DLD1 (cell line): Measurements from ENCODE around the gene OLIG1.

Experiments
- in situ Hi-C: cut with HindIII; loops from 2 replicates; pipeline ENCODE4 v1.10.0; 2017; ENCODE audit warnings: low sequenced_read_pairs

The OLIG1 gene

GRCh38 chr21:33069994-33070743 lies at the start of gene OLIG1:
TSS of gene OLIG1 (plus strand) at chr21:33070141. CDS start at chr21:33070247, 106 bp downstream.
- in situ Hi-C loops = no loop called here

- in situ Hi-C loops = no loop called here
Measured at GRCh38 chr21:33020558-33021100, 49.3 kb upstream of the OLIG1 start.

- in situ Hi-C loops = no loop called here
Measured at GRCh38 chr21:33021150-33021549, 48.8 kb upstream of the OLIG1 start.

GRCh38 chr21:33021667-33022066 lies 48.3 kb upstream of the OLIG1 start:
- in situ Hi-C loops = no loop called here

DNA sequence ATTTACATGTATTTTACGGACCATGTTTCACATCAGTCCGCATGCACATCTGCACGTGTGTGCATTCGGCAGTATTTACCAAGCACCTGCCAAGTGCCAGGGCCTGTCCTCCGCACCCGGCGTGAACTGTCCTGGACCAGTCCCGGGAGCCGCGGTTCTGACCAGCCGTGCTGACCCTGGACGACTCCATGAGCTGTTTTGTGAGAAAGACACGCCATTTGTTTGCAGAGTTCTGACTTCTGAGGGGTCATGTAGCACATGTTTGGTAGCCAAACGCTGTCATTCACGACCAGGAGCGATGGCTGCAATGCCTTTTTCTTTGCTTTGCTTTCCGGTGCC lies 47.5 kb upstream of the OLIG1 start:
- in situ Hi-C loops = no loop called here

DNA sequence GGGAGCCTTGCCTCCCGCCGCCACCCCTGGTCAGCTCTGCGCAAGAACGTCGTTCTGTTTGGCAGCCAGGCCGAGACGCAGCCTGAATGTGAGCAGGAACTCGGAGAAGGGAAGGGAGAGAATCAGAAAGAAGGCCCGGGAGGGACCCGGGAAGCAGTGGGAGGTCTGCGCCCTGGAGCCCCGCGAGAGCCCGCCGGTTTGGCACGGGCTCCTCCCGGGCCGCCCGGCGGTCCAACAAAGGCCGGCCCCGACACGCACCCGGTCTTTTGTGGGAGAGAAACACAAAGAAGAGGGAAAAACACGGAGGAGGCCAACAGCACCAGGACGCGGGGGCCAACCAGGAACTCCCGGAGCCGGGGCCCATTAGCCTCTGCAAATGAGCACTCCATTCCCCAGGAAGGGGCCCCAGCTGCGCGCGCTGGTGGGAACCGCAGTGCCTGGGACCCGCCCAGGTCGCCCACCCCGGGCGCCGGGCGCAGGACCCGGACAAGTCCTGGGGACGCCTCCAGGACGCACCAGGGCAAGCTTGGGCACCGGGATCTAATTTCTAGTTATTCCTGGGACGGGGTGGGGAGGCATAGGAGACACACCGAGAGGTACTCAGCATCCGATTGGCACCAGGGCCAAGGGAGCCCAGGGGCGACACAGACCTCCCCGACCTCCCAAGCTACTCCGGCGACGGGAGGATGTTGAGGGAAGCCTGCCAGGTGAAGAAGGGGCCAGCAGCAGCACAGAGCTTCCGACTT lies 46.9 kb upstream of the OLIG1 start:
- in situ Hi-C loops = no loop called here

DNA sequence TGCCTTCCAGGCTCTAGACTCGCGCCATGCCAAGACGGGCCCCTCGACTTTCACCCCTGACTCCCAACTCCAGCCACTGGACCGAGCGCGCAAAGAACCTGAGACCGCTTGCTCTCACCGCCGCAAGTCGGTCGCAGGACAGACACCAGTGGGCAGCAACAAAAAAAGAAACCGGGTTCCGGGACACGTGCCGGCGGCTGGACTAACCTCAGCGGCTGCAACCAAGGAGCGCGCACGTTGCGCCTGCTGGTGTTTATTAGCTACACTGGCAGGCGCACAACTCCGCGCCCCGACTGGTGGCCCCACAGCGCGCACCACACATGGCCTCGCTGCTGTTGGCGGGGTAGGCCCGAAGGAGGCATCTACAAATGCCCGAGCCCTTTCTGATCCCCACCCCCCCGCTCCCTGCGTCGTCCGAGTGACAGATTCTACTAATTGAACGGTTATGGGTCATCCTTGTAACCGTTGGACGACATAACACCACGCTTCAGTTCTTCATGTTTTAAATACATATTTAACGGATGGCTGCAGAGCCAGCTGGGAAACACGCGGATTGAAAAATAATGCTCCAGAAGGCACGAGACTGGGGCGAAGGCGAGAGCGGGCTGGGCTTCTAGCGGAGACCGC lies 46.3 kb upstream of the OLIG1 start:
- in situ Hi-C loops = no loop called here

GRCh38 chr21:33024201-33025103 lies 45.5 kb upstream of the OLIG1 start:
- in situ Hi-C loops = no loop called here

DNA sequence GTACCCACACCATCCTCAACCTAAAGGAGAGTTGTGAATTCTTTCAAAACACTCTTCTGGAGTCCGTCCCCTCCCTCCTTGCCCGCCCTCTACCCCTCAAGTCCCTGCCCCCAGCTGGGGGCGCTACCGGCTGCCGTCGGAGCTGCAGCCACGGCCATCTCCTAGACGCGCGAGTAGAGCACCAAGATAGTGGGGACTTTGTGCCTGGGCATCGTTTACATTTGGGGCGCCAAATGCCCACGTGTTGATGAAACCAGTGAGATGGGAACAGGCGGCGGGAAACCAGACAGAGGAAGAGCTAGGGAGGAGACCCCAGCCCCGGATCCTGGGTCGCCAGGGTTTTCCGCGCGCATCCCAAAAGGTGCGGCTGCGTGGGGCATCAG lies 44.8 kb upstream of the OLIG1 start:
- in situ Hi-C loops = no loop called here

GRCh38 chr21:33025489-33026442 lies 44.2 kb upstream of the OLIG1 start, which contains the start of gene OLIG2:
TSS of gene OLIG2 (plus strand) at chr21:33025935. CDS start at chr21:33026863, 928 bp downstream.
- in situ Hi-C loops = no loop called here

- in situ Hi-C loops = no loop called here
Measured at GRCh38 chr21:33026443-33026858, 43.5 kb upstream of the OLIG1 start.

DNA sequence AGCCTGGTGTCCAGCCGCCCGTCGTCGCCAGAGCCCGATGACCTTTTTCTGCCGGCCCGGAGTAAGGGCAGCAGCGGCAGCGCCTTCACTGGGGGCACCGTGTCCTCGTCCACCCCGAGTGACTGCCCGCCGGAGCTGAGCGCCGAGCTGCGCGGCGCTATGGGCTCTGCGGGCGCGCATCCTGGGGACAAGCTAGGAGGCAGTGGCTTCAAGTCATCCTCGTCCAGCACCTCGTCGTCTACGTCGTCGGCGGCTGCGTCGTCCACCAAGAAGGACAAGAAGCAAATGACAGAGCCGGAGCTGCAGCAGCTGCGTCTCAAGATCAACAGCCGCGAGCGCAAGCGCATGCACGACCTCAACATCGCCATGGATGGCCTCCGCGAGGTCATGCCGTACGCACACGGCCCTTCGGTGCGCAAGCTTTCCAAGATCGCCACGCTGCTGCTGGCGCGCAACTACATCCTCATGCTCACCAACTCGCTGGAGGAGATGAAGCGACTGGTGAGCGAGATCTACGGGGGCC lies 43.0 kb upstream of the OLIG1 start:
- in situ Hi-C loops = no loop called here

DNA sequence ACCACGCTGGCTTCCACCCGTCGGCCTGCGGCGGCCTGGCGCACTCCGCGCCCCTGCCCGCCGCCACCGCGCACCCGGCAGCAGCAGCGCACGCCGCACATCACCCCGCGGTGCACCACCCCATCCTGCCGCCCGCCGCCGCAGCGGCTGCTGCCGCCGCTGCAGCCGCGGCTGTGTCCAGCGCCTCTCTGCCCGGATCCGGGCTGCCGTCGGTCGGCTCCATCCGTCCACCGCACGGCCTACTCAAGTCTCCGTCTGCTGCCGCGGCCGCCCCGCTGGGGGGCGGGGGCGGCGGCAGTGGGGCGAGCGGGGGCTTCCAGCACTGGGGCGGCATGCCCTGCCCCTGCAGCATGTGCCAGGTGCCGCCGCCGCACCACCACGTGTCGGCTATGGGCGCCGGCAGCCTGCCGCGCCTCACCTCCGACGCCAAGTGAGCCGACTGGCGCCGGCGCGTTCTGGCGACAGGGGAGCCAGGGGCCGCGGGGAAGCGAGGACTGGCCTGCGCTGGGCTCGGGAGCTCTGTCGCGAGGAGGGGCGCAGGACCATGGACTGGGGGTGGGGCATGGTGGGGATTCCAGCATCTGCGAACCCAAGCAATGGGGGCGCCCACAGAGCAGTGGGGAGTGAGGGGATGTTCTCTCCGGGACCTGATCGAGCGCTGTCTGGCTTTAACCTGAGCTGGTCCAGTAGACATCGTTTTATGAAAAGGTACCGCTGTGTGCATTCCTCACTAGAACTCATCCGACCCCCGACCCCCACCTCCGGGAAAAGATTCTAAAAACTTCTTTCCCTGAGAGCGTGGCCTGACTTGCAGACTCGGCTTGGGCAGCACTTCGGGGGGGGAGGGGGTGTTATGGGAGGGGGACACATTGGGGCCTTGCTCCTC lies 42.3 kb upstream of the OLIG1 start:
- in situ Hi-C loops = no loop called here

DNA sequence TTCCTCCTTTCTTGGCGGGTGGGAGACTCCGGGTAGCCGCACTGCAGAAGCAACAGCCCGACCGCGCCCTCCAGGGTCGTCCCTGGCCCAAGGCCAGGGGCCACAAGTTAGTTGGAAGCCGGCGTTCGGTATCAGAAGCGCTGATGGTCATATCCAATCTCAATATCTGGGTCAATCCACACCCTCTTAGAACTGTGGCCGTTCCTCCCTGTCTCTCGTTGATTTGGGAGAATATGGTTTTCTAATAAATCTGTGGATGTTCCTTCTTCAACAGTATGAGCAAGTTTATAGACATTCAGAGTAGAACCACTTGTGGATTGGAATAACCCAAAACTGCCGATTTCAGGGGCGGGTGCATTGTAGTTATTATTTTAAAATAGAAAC lies 41.7 kb upstream of the OLIG1 start:
- in situ Hi-C loops = no loop called here

GRCh38 chr21:33028773-33029384 lies 41.1 kb upstream of the OLIG1 start:
- in situ Hi-C loops = no loop called here

- in situ Hi-C loops = no loop called here
Measured at GRCh38 chr21:33029385-33029921, 40.5 kb upstream of the OLIG1 start.

DNA sequence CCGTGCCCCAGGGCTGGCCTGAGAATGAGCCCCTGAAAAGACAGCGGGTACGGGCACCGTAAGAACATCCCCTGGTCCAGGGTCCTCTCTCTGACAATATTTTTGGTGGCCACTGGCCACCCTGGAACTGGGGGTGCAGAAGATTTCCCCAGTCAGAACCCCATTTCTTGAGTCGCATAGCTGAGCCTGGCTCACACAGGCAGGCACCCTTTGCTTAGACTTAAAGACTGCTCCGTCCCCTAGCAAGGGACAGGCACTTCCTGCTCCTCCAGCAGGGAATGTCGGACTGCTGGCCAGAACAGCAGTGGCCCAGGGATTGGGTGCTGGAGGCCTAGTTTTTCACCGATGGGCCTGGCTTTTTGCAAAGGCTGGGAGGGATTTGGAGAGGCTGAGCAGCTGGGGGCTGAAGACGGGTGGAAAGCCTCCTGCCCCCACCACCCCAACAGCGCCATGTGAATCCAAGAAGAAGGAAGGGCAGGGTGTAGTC lies 39.9 kb upstream of the OLIG1 start:
- in situ Hi-C loops = no loop called here
